NB4 (cell line): Measurements from ENCODE around the gene FOXF1.

Experiments used
- DNase-seq: peaks from one replicate; pipeline ENCODE4 v3.0.0; 2010; ENCODE audit warnings: low read depth
- H3K4me3 ChIP-seq: one replicate; pipeline ENCODE4 v1.5.1; 2011; ENCODE audit warnings: mild to moderate bottlenecking, low read depth, low read length, moderate library complexity
- CTCF ChIP-seq: IDR thresholded peaks from one replicate; pipeline ENCODE4 v1.5.1; 2012; ENCODE audit warnings: low read depth, low read length
- MAX ChIP-seq: IDR thresholded peaks from 2 replicates; pipeline ENCODE4 v1.6.1; 2011; ENCODE audit warnings: low read depth, low read length
- MYC ChIP-seq: IDR thresholded peaks from 2 replicates; pipeline ENCODE4 v1.6.1; 2011; ENCODE audit warnings: low read depth, low read length
- POLR2A ChIP-seq: IDR thresholded peaks from 2 replicates; pipeline ENCODE4 v1.6.1; 2011; ENCODE audit warnings: mild to moderate bottlenecking; ENCODE audit not compliant: insufficient read length; ENCODE audit errors: extremely low read depth

The FOXF1 gene

DNA sequence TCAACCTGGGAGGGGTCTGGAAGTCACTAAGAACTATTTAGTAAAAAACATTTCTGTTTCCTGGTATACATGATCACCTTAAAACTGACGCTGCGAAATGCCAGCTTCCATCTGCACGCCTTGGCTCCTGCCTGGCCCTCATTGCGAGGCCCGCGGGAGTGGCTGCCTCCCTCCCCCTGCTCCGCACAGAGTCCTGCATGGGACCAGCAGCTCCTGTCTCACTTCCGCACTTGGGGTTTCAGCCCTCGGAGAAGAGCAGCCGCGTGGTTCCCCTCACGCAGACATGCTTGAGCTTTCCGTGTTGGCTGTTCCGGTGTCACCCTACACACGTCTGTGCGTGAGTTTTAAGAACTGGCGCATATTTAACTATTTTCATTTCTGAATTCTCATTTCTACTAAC is 26.3 kb downstream of the FOXF1 start:
- no peak for DNase-seq
- no peak overlapping the region for H3K4me3 ChIP-seq
- TF ChIP-seq POLR2A, result no peak
- no peak for TF ChIP-seq MYC
- TF ChIP-seq MAX, result no peak
- TF ChIP-seq CTCF, result no peak

- no peak overlapping the region for H3K4me3 ChIP-seq
- TF ChIP-seq MAX (no peak), POLR2A (no peak), MYC (no peak), CTCF (no peak)
- no peak for DNase-seq
Observed at GRCh38 chr16:86537486-86537885, 27.2 kb downstream of the FOXF1 start.

DNA sequence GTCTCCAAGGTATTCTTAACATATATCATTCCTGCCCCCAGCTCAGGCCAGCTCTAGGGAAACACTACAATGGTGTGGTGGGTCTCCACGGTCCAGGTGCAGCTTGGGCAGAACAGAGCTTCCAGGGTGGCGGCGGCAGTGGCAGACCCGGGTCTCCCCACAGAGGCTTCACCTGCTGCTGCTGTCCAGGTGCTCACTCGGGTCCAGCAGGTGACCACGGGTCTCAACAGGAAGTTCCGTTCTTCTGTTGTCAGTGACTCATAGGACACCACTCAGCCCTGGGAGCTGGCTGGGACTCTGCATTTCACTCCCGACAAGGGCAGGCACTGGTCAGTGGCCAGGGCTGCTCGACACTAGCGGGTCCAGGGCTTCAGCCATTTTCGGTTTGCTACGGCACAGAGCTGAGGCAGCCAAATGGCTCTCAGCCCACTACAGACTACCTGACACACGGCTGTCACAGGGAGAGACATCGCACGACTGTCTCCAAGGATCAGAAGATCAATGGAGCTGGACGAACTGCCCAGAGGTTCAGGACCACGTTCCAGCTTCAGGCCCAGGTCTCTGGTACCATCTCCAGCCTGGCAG is 28.0 kb downstream of the FOXF1 start:
- H3K4me3 ChIP-seq, result no peak overlapping the region
- DNase-seq, result no peak
- TF ChIP-seq MYC (no peak), POLR2A (no peak), CTCF (no peak), MAX (no peak)

DNA sequence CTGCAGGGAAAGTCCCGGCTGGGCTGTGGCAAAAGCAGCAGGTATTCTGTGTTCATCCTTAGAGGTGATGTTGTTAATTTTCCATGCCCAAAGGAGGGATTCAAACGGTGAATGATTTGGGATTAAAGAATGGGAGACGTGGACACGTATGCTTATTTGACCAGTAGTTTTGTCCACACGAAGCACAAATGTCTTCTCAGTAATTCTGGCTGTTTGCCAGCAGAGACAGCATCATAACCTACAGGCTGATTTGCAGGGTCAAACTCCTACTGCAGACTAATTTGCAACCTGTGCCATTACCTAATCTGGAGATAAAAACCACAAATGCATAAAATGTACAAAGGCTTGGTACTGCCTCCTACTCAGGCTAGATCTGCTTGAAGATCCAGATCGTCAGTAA is 30.6 kb downstream of the FOXF1 start:
- TF ChIP-seq CTCF, result no peak
- no peak for TF ChIP-seq POLR2A
- no peak for TF ChIP-seq MAX
- no peak for TF ChIP-seq MYC
- no peak overlapping the region for H3K4me3 ChIP-seq
- no peak for DNase-seq

DNA sequence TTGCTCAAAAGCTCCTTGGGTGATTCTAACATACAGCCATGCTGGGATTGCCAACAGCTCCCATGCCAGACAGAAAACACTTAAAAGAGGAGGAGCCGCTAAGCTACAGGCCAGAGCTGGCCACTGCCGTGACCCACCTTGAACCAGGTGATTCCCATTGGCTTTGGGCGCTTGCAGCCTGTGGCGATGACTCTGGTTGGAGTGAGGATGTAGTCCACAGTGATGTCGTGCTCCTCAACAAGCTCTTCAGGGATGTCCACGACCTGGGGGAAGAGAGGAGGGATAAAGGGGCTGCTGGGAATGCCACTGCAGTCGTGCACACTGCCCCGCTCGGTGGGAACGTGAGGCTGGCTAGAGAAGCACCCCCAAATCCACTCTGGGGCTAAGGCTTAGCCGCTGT is 31.2 kb downstream of the FOXF1 start:
- DNase-seq, result no peak
- no peak overlapping the region for H3K4me3 ChIP-seq
- TF ChIP-seq POLR2A (no peak), MYC (no peak), MAX (no peak), CTCF (no peak)
